ENCODE results near the gene CAMP. TPM values are rescaled to one million over a fixed set of nuclear protein-coding genes. Genes with fewer than 3 reads are reported as not detected.

Gene CAMP
- polyA plus RNA-seq, 3 donors, result 2.1 to 5.1 (median 3.4) TPM

DNA sequence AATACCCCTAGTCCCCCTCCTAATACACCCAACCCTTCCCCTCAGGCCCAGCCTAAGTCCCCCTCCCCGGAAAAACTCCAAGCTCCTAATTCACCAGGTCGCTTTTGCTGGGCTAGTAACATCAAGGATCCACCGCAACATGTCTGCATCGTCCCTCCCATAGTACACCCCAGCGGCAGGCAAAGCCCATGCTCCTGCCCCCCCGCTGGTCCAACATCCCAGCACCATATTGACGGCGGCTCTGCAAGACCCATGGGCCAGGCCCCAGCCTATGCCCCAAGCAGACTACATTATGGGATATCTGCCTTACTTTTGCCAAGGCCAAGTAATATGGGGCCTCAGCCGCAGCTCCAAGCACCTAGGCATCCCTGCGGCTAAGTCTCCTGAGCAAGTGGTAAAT is 51.2 kb downstream of the CAMP start:
- Histone ChIP-seq H2AFZ (ENCODE audit: insufficient read depth, low read depth, low read length, poor library complexity, severe bottlenecking) (no peak overlapping the region), H4K20me1 (ENCODE audit: insufficient read depth, low read length) (no peaks in the 10 kb centered on the region), H3K9me3 (replicated peaks in 1 of 2; ENCODE audit: control insufficient read depth in 1 of 2, insufficient read depth in 1 of 2, low read length in 2 of 2) (peaks cover 0 to 13% of the 10 kb centered on the region in 2 donors), H3K9ac (ENCODE audit: insufficient read depth, low read length, poor library complexity, severe bottlenecking) (no peak overlapping the region), H3K27ac (ENCODE audit: low read depth in 1 of 2, low read length in 2 of 2) (no peak overlapping the region), H3K4me1 (ENCODE audit: control insufficient read depth in 1 of 2, insufficient read depth in 2 of 2, low read length in 2 of 2) (no peaks in the 10 kb centered on the region), H3K36me3 (replicated peaks in 1 of 2; ENCODE audit: control insufficient read depth in 1 of 2, insufficient read depth in 2 of 2, low read length in 2 of 2) (peaks cover 7 to 11% of the 10 kb centered on the region in 2 donors), H3K4me2 (replicated peaks; ENCODE audit: extremely low read depth, low read length, poor library complexity, severe bottlenecking) (no peak overlapping the region), H3K27me3 (ENCODE audit: control insufficient read depth in 2 of 2, insufficient read depth in 2 of 2, low read length in 2 of 2) (no peaks in the 10 kb centered on the region), H3K4me3 (replicated peaks in 1 of 3; ENCODE audit: low read depth in 2 of 3, low read length in 3 of 3) (no peak overlapping the region), H3K79me2 (ENCODE audit: insufficient read depth, low read length) (no peaks in the 10 kb centered on the region)
- WGBS (ENCODE audit: insufficient coverage), result 98% methylated on average over 9 of the region's 10 CpGs
- H3K4me1 Mint-ChIP-seq, result peaks cover 11% of the 10 kb centered on the region
- TF ChIP-seq, protein P1, sequence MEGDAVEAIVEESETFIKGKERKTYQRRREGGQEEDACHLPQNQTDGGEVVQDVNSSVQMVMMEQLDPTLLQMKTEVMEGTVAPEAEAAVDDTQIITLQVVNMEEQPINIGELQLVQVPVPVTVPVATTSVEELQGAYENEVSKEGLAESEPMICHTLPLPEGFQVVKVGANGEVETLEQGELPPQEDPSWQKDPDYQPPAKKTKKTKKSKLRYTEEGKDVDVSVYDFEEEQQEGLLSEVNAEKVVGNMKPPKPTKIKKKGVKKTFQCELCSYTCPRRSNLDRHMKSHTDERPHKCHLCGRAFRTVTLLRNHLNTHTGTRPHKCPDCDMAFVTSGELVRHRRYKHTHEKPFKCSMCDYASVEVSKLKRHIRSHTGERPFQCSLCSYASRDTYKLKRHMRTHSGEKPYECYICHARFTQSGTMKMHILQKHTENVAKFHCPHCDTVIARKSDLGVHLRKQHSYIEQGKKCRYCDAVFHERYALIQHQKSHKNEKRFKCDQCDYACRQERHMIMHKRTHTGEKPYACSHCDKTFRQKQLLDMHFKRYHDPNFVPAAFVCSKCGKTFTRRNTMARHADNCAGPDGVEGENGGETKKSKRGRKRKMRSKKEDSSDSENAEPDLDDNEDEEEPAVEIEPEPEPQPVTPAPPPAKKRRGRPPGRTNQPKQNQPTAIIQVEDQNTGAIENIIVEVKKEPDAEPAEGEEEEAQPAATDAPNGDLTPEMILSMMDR (IDR thresholded peaks at IDR 0.05), result no peak
- intact Hi-C loops (cut with micrococcal nuclease), result loop anchor here (10.0 kb wide), 2 partner anchors 270 to 410 kb away; partner anchors contain the start of gene NCKIPSD (in 2 of the 2)
- no peak for DNase-seq
- H3K4me3 Mint-ChIP-seq, result no peak overlapping the region
- no peak overlapping the region for H3K27ac Mint-ChIP-seq
- H3K27me3 Mint-ChIP-seq (ENCODE audit: low read depth in 3 of 3), result peaks cover under 1 to 6% (median 3%) of the 10 kb centered on the region in 3 donors
- peaks cover 7 to 17% (median 8%) of the 10 kb centered on the region in 7 donors for H3K9me3 Mint-ChIP-seq
- H3K36me3 Mint-ChIP-seq, result peaks cover 12 to 15% of the 10 kb centered on the region in 2 donors

Small RNA genes within 50 kb of the gene (small RNA-seq; reads per million reads assigned to genes)
- gene MIR4443 (ENCODE audit: insufficient read length, low read depth) (not detected), gene NDUFB1P1 (ENCODE audit: insufficient read length, low read depth) (not detected), gene RNU7-128P (ENCODE audit: insufficient read length, low read depth) (not detected)

Other genes starting within 250 kb of the CAMP start
- gene MAP4, start 207.1 kb upstream of the CAMP start, polyA plus RNA-seq, result 10 to 100 TPM in 2 of 3 donors, 1 to 10 TPM in 1; 6.2 to 24.1 (median 18.4) TPM
- under 1 TPM in 2 of 3 donors, not detected in 1; 0.07 to 0.39 TPM for gene CDC25A, start 35.1 kb upstream of the CAMP start, polyA plus RNA-seq
- 10 to 100 TPM in 1 of 3 donors, 1 to 10 TPM in 2; 1.6 to 42.6 (median 1.6) TPM for gene ZNF589, start 17.6 kb downstream of the CAMP start, polyA plus RNA-seq
- gene NME6, start 77.9 kb downstream of the CAMP start, polyA plus RNA-seq, result 10 to 100 TPM; 17.3 to 39.2 (median 34.9) TPM
- not detected for gene SPINK8, start 110.2 kb downstream of the CAMP start, polyA plus RNA-seq
- not detected for gene FBXW12, start 148.7 kb downstream of the CAMP start, polyA plus RNA-seq
- gene PLXNB1, start 206.6 kb downstream of the CAMP start, polyA plus RNA-seq, result 1 to 10 TPM in 1 of 3 donors, under 1 TPM in 1, not detected in 1; 0.14 to 4.3 TPM
- gene CCDC51, start 216.6 kb downstream of the CAMP start, polyA plus RNA-seq, result 1 to 10 TPM; 3.6 to 5.9 (median 5.4) TPM
- 100 to 1,000 TPM; 301 to 559 (median 478) TPM for gene TMA7, start 216.8 kb downstream of the CAMP start, polyA plus RNA-seq
- 1 to 10 TPM; 1.8 to 4.7 (median 2.8) TPM for gene ATRIP, start 223.2 kb downstream of the CAMP start, polyA plus RNA-seq

Measured in CD14-positive monocyte (primary cell).